Measurements from ENCODE around the gene HSBP1L1. TPM values are rescaled to one million over a fixed set of nuclear protein-coding genes. Genes with fewer than 3 reads are reported as not detected.
A peak's percentile ranks its signal among the peaks of the same experiment; 100 is the strongest.

HSBP1L1 gene
- total RNA-seq, 1 donor from 2014 or later: 1.6 TPM

- peaks cover 24% of the 10 kb centered on the region for H3K36me3 Mint-ChIP-seq (ENCODE audit: unreplicated experiment)
- H3K4me1 Mint-ChIP-seq (ENCODE audit: unreplicated experiment): peaks cover 33% of the 10 kb centered on the region
- no peak overlapping the region for H3K27ac Mint-ChIP-seq (ENCODE audit: unreplicated experiment)
- no peaks in the 10 kb centered on the region for H3K27me3 Mint-ChIP-seq (ENCODE audit: unreplicated experiment)
- H3K4me3 Mint-ChIP-seq (ENCODE audit: unreplicated experiment): no peak overlapping the region
- TF ChIP-seq CTCF (IDR thresholded peaks at IDR 0.05): no peak
- H3K9me3 Mint-ChIP-seq (ENCODE audit: unreplicated experiment): no peaks in the 10 kb centered on the region
- DNase-seq (ENCODE audit: extremely low spot score, unreplicated experiment): no peak
Measured at GRCh38 chr18:79983253-79983652, 18.8 kb downstream of the HSBP1L1 start.

- peaks cover 24% of the 10 kb centered on the region for H3K36me3 Mint-ChIP-seq (ENCODE audit: unreplicated experiment)
- peaks cover 33% of the 10 kb centered on the region for H3K4me1 Mint-ChIP-seq (ENCODE audit: unreplicated experiment)
- TF ChIP-seq CTCF (IDR thresholded peaks at IDR 0.05): no peak
- no peaks in the 10 kb centered on the region for H3K9me3 Mint-ChIP-seq (ENCODE audit: unreplicated experiment)
- DNase-seq (ENCODE audit: extremely low spot score, unreplicated experiment): no peak
- H3K27ac Mint-ChIP-seq (ENCODE audit: unreplicated experiment): no peak overlapping the region
- no peaks in the 10 kb centered on the region for H3K27me3 Mint-ChIP-seq (ENCODE audit: unreplicated experiment)
- H3K4me3 Mint-ChIP-seq (ENCODE audit: unreplicated experiment): no peak overlapping the region
Measured at GRCh38 chr18:79983793-79984192, 19.4 kb downstream of the HSBP1L1 start.

GRCh38 chr18:79985172-79985571, 20.7 kb downstream of the HSBP1L1 start:
- peaks cover 23% of the 10 kb centered on the region for H3K36me3 Mint-ChIP-seq (ENCODE audit: unreplicated experiment)
- no peaks in the 10 kb centered on the region for H3K9me3 Mint-ChIP-seq (ENCODE audit: unreplicated experiment)
- H3K4me3 Mint-ChIP-seq (ENCODE audit: unreplicated experiment): no peak overlapping the region
- peaks cover 35% of the 10 kb centered on the region for H3K4me1 Mint-ChIP-seq (ENCODE audit: unreplicated experiment)
- H3K27me3 Mint-ChIP-seq (ENCODE audit: unreplicated experiment): no peaks in the 10 kb centered on the region
- DNase-seq (ENCODE audit: extremely low spot score, unreplicated experiment): no peak
- TF ChIP-seq CTCF (IDR thresholded peaks at IDR 0.05): no peak
- H3K27ac Mint-ChIP-seq (ENCODE audit: unreplicated experiment): no peak overlapping the region

GRCh38 chr18:79986726-79987125, 22.3 kb downstream of the HSBP1L1 start:
- Mint-ChIP-seq H3K36me3 (ENCODE audit: unreplicated experiment) (peaks cover 21% of the 10 kb centered on the region), H3K27me3 (ENCODE audit: unreplicated experiment) (no peaks in the 10 kb centered on the region), H3K27ac (ENCODE audit: unreplicated experiment) (peak overlapping the region; percentile 80), H3K4me3 (ENCODE audit: unreplicated experiment) (peak overlapping the region; percentile 91), H3K4me1 (ENCODE audit: unreplicated experiment) (peaks cover 32% of the 10 kb centered on the region), H3K9me3 (ENCODE audit: unreplicated experiment) (no peaks in the 10 kb centered on the region)
- TF ChIP-seq CTCF (IDR thresholded peaks at IDR 0.05): no peak
- no peak for DNase-seq (ENCODE audit: extremely low spot score, unreplicated experiment)

- peak overlapping the region; percentile 80 for H3K27ac Mint-ChIP-seq (ENCODE audit: unreplicated experiment)
- no peaks in the 10 kb centered on the region for H3K9me3 Mint-ChIP-seq (ENCODE audit: unreplicated experiment)
- DNase-seq (ENCODE audit: extremely low spot score, unreplicated experiment): no peak
Measured at GRCh38 chr18:79987566-79987965, 23.1 kb downstream of the HSBP1L1 start.

More at GRCh38 chr18:79987566-79987965, 23.1 kb downstream of the HSBP1L1 start:
- Mint-ChIP-seq H3K4me1 (ENCODE audit: unreplicated experiment) (peaks cover 28% of the 10 kb centered on the region), H3K4me3 (ENCODE audit: unreplicated experiment) (peak overlapping the region; percentile 91), H3K27me3 (ENCODE audit: unreplicated experiment) (no peaks in the 10 kb centered on the region), H3K36me3 (ENCODE audit: unreplicated experiment) (peaks cover 17% of the 10 kb centered on the region)
- TF ChIP-seq CTCF (IDR thresholded peaks at IDR 0.05): no peak

Measured in osteocyte (in vitro differentiated cells).